Dedifferentiated amniotic fluid mesenchymal stem cell (primary cell): ENCODE measurements around the gene SLIT3.
A peak's percentile ranks its signal among the peaks of the same experiment; 100 is the strongest.

Source experiments
- DNase-seq: peaks from one replicate; pipeline ENCODE4 v3.0.0-alpha.2; 2016; ENCODE audit errors: extremely low spot score

Gene SLIT3

GRCh38 chr5:169029661-169030274 lies 271.2 kb downstream of the SLIT3 start:
- DNase-seq = peak; percentile 40

- DNase-seq = peak; percentile 40
Measured at GRCh38 chr5:169029037-169029436, 271.9 kb downstream of the SLIT3 start.

GRCh38 chr5:169027501-169028061 lies 273.4 kb downstream of the SLIT3 start:
- DNase-seq = no peak

- DNase-seq = no peak
Measured at GRCh38 chr5:169025491-169025890, 275.4 kb downstream of the SLIT3 start.

- no peak for DNase-seq
Measured at GRCh38 chr5:169024421-169024820, 276.5 kb downstream of the SLIT3 start.

- DNase-seq = no peak
Measured at GRCh38 chr5:169022718-169023117, 278.2 kb downstream of the SLIT3 start.

- no peak for DNase-seq
Measured at GRCh38 chr5:169020102-169020501, 280.8 kb downstream of the SLIT3 start.

- DNase-seq = no peak
Measured at GRCh38 chr5:169018925-169019324, 282.0 kb downstream of the SLIT3 start.

- DNase-seq = no peak
Measured at GRCh38 chr5:169015991-169016390, 284.9 kb downstream of the SLIT3 start.

GRCh38 chr5:169013846-169014245 lies 287.1 kb downstream of the SLIT3 start:
- no peak for DNase-seq

GRCh38 chr5:169013208-169013728 lies 287.7 kb downstream of the SLIT3 start:
- no peak for DNase-seq

GRCh38 chr5:169012450-169012849 lies 288.5 kb downstream of the SLIT3 start:
- DNase-seq = no peak

- DNase-seq = no peak
Measured at GRCh38 chr5:169011451-169011850, 289.5 kb downstream of the SLIT3 start.

- no peak for DNase-seq
Measured at GRCh38 chr5:169011009-169011408, 289.9 kb downstream of the SLIT3 start.

GRCh38 chr5:169009123-169009522 lies 291.8 kb downstream of the SLIT3 start:
- no peak for DNase-seq

- no peak for DNase-seq
Measured at GRCh38 chr5:169006842-169007790, 293.8 kb downstream of the SLIT3 start.

- DNase-seq = no peak
Measured at GRCh38 chr5:169004551-169004950, 296.4 kb downstream of the SLIT3 start.

- DNase-seq = no peak
Measured at GRCh38 chr5:169003721-169004541, 297.0 kb downstream of the SLIT3 start.

- no peak for DNase-seq
Measured at GRCh38 chr5:169002953-169003555, 297.9 kb downstream of the SLIT3 start.

GRCh38 chr5:169001394-169001793 lies 299.5 kb downstream of the SLIT3 start:
- no peak for DNase-seq

- no peak for DNase-seq
Measured at GRCh38 chr5:168995024-168995423, 305.9 kb downstream of the SLIT3 start.
